Measurements from ENCODE around the gene MAPKAPK2.

GRCh38 chr1:206660136-206660535 lies 24.6 kb upstream of the MAPKAPK2 start:
- TF ChIP-seq CTCF (IDR thresholded peaks at IDR 0.05) (no peak), EP300 (IDR thresholded peaks at IDR 0.05) (no peak), POLR2AphosphoS5 (IDR thresholded peaks at IDR 0.05) (no peak)

Data from upper lobe of left lung (tissue), 4 donors.